Heart left ventricle (tissue), 16 donors: ENCODE data around the gene DDX51. TPM values are rescaled to one million over a fixed set of nuclear protein-coding genes. Genes with fewer than 3 reads are reported as not detected.
A peak's percentile ranks its signal among the peaks of the same experiment; 100 is the strongest.

Source experiments
- ATAC-seq, 4 donors: fragments of 200-7000 bp; cut with Tn5 transposase; one replicate each; pipeline ENCODE4 v1.9.1; 2020 to 2022; ENCODE audit warnings: moderate library complexity in 4 of 4, mild to moderate bottlenecking in 3 of 4, moderate number of reproducible peaks in 1 of 4
- DNase-seq, 5 donors: peaks; one replicate each; pipeline ENCODE4 v3.0.0-alpha.2; 2020
- H3K27ac ChIP-seq, 12 donors: fragments of 200-600 bp; sonication (generic) in 4 of 12; one replicate each; pipeline versions ENCODE4 v1.5.0 to v1.8.0; 2016 to 2022; ENCODE audit warnings: mild to moderate bottlenecking in 2 of 12
- H3K27me3 ChIP-seq, 9 donors: fragments of 200-600 bp; sonication (generic) in 2 of 9; one replicate each; pipeline versions ENCODE4 v1.5.1 to v1.8.0; 2016 to 2022; ENCODE audit warnings: mild to moderate bottlenecking in 3 of 9
- H3K36me3 ChIP-seq, 9 donors: fragments of 200-600 bp; sonication (generic) in 2 of 9; one replicate each; pipeline versions ENCODE4 v1.5.0 to v1.8.0; 2018 to 2022; ENCODE audit warnings: mild to moderate bottlenecking in 2 of 9
- H3K4me1 ChIP-seq, 12 donors: fragments of 200-600 bp; sonication (generic) in 4 of 12; one replicate each; pipeline versions ENCODE4 v1.5.0 to v1.8.0; 2016 to 2022; ENCODE audit warnings: mild to moderate bottlenecking in 3 of 12
- H3K4me3 ChIP-seq, 12 donors: fragments of 200-600 bp; sonication (generic) in 4 of 12; one replicate each; pipeline versions ENCODE4 v1.5.0 to v1.8.0; 2017 to 2022; ENCODE audit warnings: mild to moderate bottlenecking in 9 of 12, moderate library complexity in 4 of 12
- H3K9me3 ChIP-seq, 12 donors: fragments of 200-600 bp; sonication (generic) in 4 of 12; one replicate each; pipeline versions ENCODE4 v1.5.0 to v1.8.0; 2016 to 2022; ENCODE audit warnings: mild to moderate bottlenecking in 1 of 12
- POLR2A ChIP-seq, 2 donors: fragments of 450-650 bp; IDR thresholded peaks; one replicate each; pipeline ENCODE4 v1.6.1; 2017; ENCODE audit warnings: antibody characterized with exemption in 2 of 2, mild to moderate bottlenecking in 2 of 2, moderate library complexity in 2 of 2
- WGBS, 4 donors: extraction: QIAGEN DNeasy Blood & Tissue Kit in 2 of 4; methylation state at CpG; one replicate each; pipeline versions ENCODE4 v1.1.5 to v1.1.7; 2013 to 2018; 5-methylcytosine and 5-hydroxymethylcytosine counted together
- intact Hi-C, 10 donors: fragments of 100-400 bp; cut with DNase I; formaldehyde crosslinking; loops; one replicate each; pipeline versions ENCODE4 v1.11.1 to v1.14.2; 2022
- polyA plus RNA-seq, 2 donors: library from polyadenylated mRNA; stranded (reverse); fragments of 200-250 nt; gene quantifications; one replicate each; pipeline ENCODE4 v1.2.3, GENCODE V29; 2013
- total RNA-seq, 9 donors: library from RNA; depleted of rRNA in 2 of 9; stranded (reverse); fragments of >200 nt in 2 of 9; fragmentation: NEBNext Ultra II Directional in 3 of 9; extraction: Animal tissue kit (Norgen Biotek cat#: 25700) in 3 of 9; gene quantifications; one replicate each; pipeline versions ENCODE4 v1.1.0 to v1.2.4, GENCODE V29; 2016 to 2023
- TF ChIP-seq, protein P1 (sequence below), 12 donors: fragments of 200-600 bp; sonication (generic) in 4 of 12; IDR thresholded peaks; one replicate each; pipeline versions ENCODE4 v1.5.0 to v1.8.0; 2018 to 2022; ENCODE audit warnings: antibody characterized with exemption in 12 of 12, mild to moderate bottlenecking in 5 of 12
- donor health status: ischemic (EF 13 %, LVEDD 7.1; RV severe dilation, severe dysfunction).
- donor health status: healthy with polysubstance abuse.
- donor health status: DM: no; HTN: yes; CAD: no.
- donor health status: DM: no; HTN: no; CAD: no.
- donor health status: ischemic (EF 25% LVEDD 6.9; RV normal size, moderate dysfunction).
- donor health status: ischemic (EF 25% LVEDD 5.7; RV mildly dilated, moderate dysfunction).
- donor health status: healthy.
- donor health status: DM: yes; HTN: yes; CAD: no.
- donor health status: ischemic (EF 35%, LVEDD 5.7; RV mildly dilated, moderate dysfunction).
- donor health status: nonischemic (EF 11% LVEDD 7.7; RV severe dilation, severe dysfunction).
- donor health status: DM: yes; HTN: yes; CAD: no.
- donor health status: PGD.
- donor health status: ischemic (EF 29% LVEDD 5.4; RV normal size, mild dysfunction).
- donor health status: nonischemic (EF 23%, LVEDD 6.1; RV moderate dilation, normal function).

DDX51 gene
- total and polyA plus RNA-seq, 11 donors: 4.1 to 14.7 (median 8.6) TPM

DNA sequence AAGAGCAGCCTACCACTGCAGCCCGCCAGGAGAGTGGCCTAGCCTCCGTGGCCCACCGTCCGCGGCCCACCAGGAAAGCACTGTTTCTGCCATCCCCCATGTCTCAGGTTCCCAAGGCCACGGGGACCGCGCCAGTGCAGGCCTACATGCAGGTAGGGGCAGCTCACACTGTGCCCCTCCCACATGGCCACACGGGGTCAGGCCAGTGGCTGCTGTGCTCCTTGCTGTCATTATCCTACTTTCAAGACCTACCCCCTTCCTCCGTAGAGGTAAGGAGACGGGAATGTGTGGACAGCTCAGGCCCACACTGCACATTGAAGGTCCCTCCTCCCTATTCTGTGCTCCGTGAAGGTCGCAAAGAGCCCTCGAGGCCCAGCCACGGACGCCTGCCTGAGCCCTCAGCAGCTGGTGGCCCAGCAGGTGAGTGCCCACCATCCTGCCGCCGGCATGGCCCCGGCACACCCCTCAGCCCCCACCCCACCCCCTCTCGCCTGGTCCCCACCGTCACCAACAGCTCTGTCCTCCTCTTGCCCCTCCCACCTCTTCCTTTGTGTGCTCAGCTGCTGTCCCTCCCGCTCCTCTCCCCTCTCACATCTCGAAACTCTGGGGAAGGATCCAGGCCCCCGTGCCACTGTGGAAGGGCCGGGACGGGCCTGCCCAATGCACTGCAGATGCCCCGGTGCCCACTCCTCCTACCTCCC, 10.0 kb downstream of the DDX51 start:
- ATAC-seq: peak in 2 of 4 donors; percentile 17 to 28
- intact Hi-C loops: no loop called here
- peaks cover 0 to 19% (median 10%) of the 10 kb centered on the region in 9 donors for H3K36me3 ChIP-seq

DNA sequence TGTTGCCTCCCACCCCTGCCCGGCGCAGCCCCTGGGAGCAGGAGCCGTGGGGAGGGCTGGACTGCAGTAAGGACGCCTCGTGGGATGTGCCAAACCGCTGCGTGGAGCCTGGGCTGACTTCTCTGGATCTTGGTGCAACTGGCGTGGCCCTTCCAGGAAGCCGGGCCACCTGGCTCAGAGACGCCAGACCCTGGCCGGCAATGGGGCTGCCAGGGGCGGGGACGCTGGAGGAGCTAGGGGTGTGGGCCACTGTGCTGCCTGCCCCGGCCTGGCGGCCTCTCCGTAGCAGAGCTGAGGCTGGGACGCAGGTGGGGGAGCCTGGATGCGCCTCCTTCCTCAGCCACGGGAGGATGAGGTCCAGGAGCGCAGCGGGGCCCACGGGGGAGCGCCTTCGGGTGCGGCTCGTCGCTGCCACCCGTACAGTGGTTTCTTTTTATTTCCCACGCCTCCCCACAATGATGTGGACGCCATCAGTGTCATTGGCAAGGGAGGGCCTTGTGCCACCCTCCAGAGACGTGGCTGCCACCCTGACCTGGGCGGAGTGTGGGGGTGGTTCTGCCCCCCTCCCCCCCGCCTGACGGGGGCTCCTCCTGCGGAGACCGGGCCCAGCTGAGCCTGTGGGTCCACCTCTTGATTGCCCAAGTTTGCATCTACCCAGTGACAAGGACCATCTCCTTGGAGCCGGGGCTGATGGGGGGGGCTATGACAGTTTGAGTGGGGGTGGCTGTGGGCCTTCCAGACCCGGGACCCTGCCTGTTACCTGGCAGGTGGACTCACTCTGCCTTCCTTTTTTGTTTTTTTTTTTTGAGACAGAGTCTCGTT, 11.3 kb downstream of the DDX51 start:
- intact Hi-C loops: no loop called here
- ATAC-seq (peak in 3 of 4 donors; percentile 27 to 37 (median 28)), DNase-seq (peak in 1 of 5 donors; percentile 17)
- no peak for TF ChIP-seq POLR2A (IDR thresholded peaks at IDR 0.05)
- TF ChIP-seq, protein P1, sequence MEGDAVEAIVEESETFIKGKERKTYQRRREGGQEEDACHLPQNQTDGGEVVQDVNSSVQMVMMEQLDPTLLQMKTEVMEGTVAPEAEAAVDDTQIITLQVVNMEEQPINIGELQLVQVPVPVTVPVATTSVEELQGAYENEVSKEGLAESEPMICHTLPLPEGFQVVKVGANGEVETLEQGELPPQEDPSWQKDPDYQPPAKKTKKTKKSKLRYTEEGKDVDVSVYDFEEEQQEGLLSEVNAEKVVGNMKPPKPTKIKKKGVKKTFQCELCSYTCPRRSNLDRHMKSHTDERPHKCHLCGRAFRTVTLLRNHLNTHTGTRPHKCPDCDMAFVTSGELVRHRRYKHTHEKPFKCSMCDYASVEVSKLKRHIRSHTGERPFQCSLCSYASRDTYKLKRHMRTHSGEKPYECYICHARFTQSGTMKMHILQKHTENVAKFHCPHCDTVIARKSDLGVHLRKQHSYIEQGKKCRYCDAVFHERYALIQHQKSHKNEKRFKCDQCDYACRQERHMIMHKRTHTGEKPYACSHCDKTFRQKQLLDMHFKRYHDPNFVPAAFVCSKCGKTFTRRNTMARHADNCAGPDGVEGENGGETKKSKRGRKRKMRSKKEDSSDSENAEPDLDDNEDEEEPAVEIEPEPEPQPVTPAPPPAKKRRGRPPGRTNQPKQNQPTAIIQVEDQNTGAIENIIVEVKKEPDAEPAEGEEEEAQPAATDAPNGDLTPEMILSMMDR (IDR thresholded peaks at IDR 0.05): no peak
- WGBS, 4 donors: 85 to 92% (median 88%) methylated on average over 24 to 39 of the region's 39 CpGs
- H3K4me3 ChIP-seq: no peak overlapping the region
- peaks cover 0 to 10% (median 4%) of the 10 kb centered on the region in 12 donors for H3K9me3 ChIP-seq
- H3K36me3 ChIP-seq: peaks cover 0 to 20% (median 5%) of the 10 kb centered on the region in 9 donors
- H3K27me3 ChIP-seq: no peaks in the 10 kb centered on the region
- H3K27ac ChIP-seq: no peak overlapping the region
- H3K4me1 ChIP-seq: no peaks in the 10 kb centered on the region

More for the DNA sequence above, 10.0 kb downstream of the DDX51 start:
- H3K4me1 ChIP-seq: no peaks in the 10 kb centered on the region
- no peak overlapping the region for H3K27ac ChIP-seq
- 64 to 73% (median 70%) methylated on average over 24 to 27 of the region's 27 CpGs for WGBS, 4 donors
- DNase-seq: peak in 1 of 5 donors; percentile 57
- no peaks in the 10 kb centered on the region for H3K9me3 ChIP-seq
- no peak overlapping the region for H3K4me3 ChIP-seq
- TF ChIP-seq, protein P1 (IDR thresholded peaks at IDR 0.05): no peak
- TF ChIP-seq POLR2A (IDR thresholded peaks at IDR 0.05): no peak
- no peaks in the 10 kb centered on the region for H3K27me3 ChIP-seq

DNA sequence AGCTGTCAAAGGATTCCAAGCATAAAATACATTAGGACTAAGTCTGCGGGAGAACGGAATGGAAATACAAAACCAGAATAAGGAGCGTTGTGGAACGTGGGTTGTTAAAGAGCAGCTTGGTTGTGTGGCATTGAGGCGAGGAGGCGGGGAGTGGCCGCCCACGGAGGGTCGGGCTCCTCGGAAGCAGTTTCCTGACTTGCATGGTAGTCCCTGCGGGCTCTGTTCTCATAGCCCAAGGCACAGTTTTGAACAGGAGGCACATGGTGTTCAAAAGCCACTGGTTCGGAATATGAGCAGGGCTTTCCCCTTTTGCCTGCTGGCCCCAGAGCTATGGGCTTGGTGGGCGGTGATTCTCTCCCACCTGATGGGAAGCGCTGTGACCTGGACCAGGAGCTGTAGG, 12.2 kb downstream of the DDX51 start:
- WGBS, 4 donors: 92 to 94% (median 93%) methylated on average over 12 to 14 of the region's 14 CpGs
- Histone ChIP-seq H3K4me1 (no peaks in the 10 kb centered on the region), H3K9me3 (peaks cover 0 to 18% (median 4%) of the 10 kb centered on the region in 12 donors), H3K27ac (no peak overlapping the region), H3K27me3 (no peaks in the 10 kb centered on the region), H3K36me3 (peaks cover 2 to 29% (median 13%) of the 10 kb centered on the region in 9 donors), H3K4me3 (no peak overlapping the region)
- intact Hi-C loops: no loop called here
- no peak for TF ChIP-seq POLR2A (IDR thresholded peaks at IDR 0.05)
- TF ChIP-seq, protein P1 (IDR thresholded peaks at IDR 0.05): no peak
- ATAC-seq: no peak
- DNase-seq: no peak

DNA sequence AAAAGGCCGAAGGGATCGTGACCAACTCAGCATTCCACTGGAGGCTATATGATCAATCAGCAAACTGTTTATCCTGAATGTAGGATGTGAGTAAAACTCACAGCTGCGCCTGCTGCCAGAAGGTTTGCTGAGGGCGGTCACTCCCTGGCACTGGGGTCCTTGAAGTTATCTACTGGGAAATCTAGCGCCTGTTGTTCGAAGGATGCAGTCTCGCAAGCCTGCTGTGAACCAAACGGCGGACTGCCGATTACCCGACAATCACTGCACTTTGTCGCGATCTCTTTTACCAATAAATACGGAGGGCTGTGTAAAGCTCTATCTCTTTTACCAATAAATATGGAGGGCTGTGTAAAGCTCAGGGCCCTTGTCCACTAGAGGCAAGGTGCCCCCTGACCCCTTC, 12.9 kb downstream of the DDX51 start:
- Histone ChIP-seq H3K4me3 (no peak overlapping the region), H3K4me1 (no peaks in the 10 kb centered on the region), H3K27ac (no peak overlapping the region), H3K36me3 (peaks cover 2 to 36% (median 21%) of the 10 kb centered on the region in 9 donors), H3K27me3 (no peaks in the 10 kb centered on the region), H3K9me3 (peaks cover 0 to 18% (median 4%) of the 10 kb centered on the region in 12 donors)
- TF ChIP-seq POLR2A (IDR thresholded peaks at IDR 0.05): no peak
- TF ChIP-seq, protein P1 (IDR thresholded peaks at IDR 0.05): no peak
- no peak for ATAC-seq
- DNase-seq: no peak
- intact Hi-C loops: no loop called here
- WGBS, 4 donors: 95 to 98% (median 97%) methylated on average over 14 of the region's 14 CpGs
